Esophagus (tissue), 2 donors: Measurements from ENCODE around the gene TCF21. TPM values are rescaled to one million over a fixed set of nuclear protein-coding genes. Genes with fewer than 3 reads are reported as not detected.

Source experiments
- H3K27ac ChIP-seq, 2 donors: one replicate each; pipeline ENCODE4 v1.5.1; 2013; ENCODE audit warnings: low read depth in 2 of 2, mild to moderate bottlenecking in 2 of 2, inconsistent platforms in 1 of 2, low read length in 1 of 2, moderate library complexity in 1 of 2
- H3K27me3 ChIP-seq, 2 donors: one replicate each; pipeline ENCODE4 v1.6.1; 2013; ENCODE audit warnings: low read length in 2 of 2, control low read depth in 1 of 2, mild to moderate bottlenecking in 1 of 2; ENCODE audit not compliant: insufficient read depth in 2 of 2, control insufficient read depth in 1 of 2
- H3K36me3 ChIP-seq, 2 donors: one replicate each; pipeline ENCODE4 v1.6.1; 2013; ENCODE audit warnings: low read length in 1 of 2; ENCODE audit not compliant: control insufficient read depth in 2 of 2, insufficient read depth in 2 of 2
- H3K4me1 ChIP-seq, 2 donors: one replicate each; pipeline ENCODE4 v1.6.1; 2013; ENCODE audit warnings: low read length in 1 of 2; ENCODE audit not compliant: control insufficient read depth in 2 of 2, insufficient read depth in 2 of 2
- H3K4me3 ChIP-seq, 2 donors: one replicate each; pipeline ENCODE4 v1.5.1; 2013; ENCODE audit warnings: low read length in 2 of 2, mild to moderate bottlenecking in 2 of 2, low read depth in 1 of 2, moderate library complexity in 1 of 2
- H3K9me3 ChIP-seq, 2 donors: one replicate each; pipeline ENCODE4 v1.6.1; 2013; ENCODE audit warnings: mild to moderate bottlenecking in 2 of 2, low read depth in 1 of 2, low read length in 1 of 2, moderate library complexity in 1 of 2; ENCODE audit not compliant: control insufficient read depth in 2 of 2, insufficient read depth in 1 of 2
- WGBS, 2 donors: extraction: QIAGEN DNeasy Blood & Tissue Kit; methylation state at CpG; one replicate each; pipeline ENCODE4 v1.1.7; 2013; 5-methylcytosine and 5-hydroxymethylcytosine counted together
- polyA plus RNA-seq, 2 donors: library from polyadenylated mRNA; stranded (reverse); fragments of 200-250 nt; gene quantifications; one replicate each; pipeline ENCODE4 v1.2.3, GENCODE V29; 2013
- donor health status: healthy with polysubstance abuse.
- donor health status: Bipolar disorder and iron deficiency.

Gene TCF21
- polyA plus RNA-seq, 2 donors = 1.2 to 1.9 TPM

GRCh38 chr6:133887156-133887879, 1.6 kb upstream of the TCF21 start:
- Histone ChIP-seq H3K4me1 (peaks cover 0 to 4% of the 10 kb centered on the region in 2 donors), H3K4me3 (no peak overlapping the region), H3K27ac (peak overlapping the region in 1 of 2 donors; percentile 2), H3K27me3 (peaks cover 0 to 24% of the 10 kb centered on the region in 2 donors), H3K36me3 (no peaks in the 10 kb centered on the region), H3K9me3 (peaks cover 0 to 6% of the 10 kb centered on the region in 2 donors)
- WGBS, 2 donors = 37 to 44% methylated on average over 4 of the region's 4 CpGs

DNA sequence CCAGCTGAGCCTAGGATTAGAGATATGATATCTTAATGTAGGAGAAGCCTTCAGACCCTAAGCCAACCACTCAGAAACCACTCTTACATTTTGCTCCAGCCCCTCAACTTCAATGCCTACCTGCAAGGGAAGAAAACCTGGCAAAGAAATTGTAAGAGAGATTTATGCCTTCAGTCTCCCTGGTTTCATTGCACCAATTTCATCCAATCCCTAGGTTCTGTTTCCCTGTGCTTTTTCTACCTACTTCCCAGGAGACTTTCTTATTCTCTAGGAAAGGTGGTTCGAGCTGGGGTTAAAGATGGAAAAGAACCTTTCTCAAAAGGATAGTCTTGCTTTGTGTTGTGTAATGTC, 1.1 kb upstream of the TCF21 start:
- H3K4me3 ChIP-seq = no peak overlapping the region
- H3K27ac ChIP-seq = peak overlapping the region; percentile 2 to 49
- H3K4me1 ChIP-seq = peaks cover 0 to 4% of the 10 kb centered on the region in 2 donors
- peaks cover 0 to 24% of the 10 kb centered on the region in 2 donors for H3K27me3 ChIP-seq
- no peaks in the 10 kb centered on the region for H3K36me3 ChIP-seq
- H3K9me3 ChIP-seq = peaks cover 0 to 6% of the 10 kb centered on the region in 2 donors
- WGBS, 2 donors = 60 to 77% methylated on average over 1 of the region's 1 CpG

DNA sequence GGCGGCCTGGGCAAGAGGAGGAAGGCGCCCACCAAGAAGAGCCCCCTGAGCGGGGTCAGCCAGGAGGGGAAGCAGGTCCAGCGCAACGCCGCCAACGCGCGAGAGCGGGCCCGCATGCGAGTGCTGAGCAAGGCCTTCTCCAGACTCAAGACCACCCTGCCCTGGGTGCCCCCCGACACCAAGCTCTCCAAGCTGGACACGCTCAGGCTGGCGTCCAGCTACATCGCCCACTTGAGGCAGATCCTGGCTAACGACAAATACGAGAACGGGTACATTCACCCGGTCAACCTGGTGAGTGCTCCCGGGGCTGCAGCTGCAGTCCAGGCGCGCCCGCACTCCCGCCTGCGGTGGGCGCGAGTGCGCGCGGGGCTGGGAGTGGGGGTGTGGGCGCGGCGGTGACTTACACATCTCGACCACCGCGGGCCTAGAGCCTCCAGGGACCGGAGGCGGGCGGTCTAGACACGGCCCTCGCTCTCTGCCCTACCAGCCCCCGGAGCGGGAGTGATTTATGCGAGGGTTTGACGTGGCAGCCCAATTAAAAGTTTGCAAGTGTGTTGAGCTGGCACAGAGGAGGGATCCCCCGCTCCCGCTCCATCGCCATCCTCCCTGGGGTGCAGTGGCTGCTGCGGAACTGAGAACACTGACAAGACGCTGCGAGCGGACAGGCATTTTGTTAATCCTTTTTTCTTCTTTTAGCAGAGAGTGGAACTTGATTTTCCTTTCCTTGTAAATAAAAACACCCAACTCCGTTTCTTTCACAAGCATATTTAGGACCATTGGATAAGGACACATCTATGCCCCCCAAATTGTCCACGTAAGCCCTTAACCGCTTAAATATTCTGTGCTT, 867 bp downstream of the TCF21 start:
- 11 to 13% methylated on average over 56 of the region's 56 CpGs for WGBS, 2 donors
- Histone ChIP-seq H3K36me3 (no peaks in the 10 kb centered on the region), H3K4me3 (peak overlapping the region; percentile 43 to 56), H3K9me3 (peaks cover 0 to 8% of the 10 kb centered on the region in 2 donors), H3K4me1 (peaks cover 0 to 4% of the 10 kb centered on the region in 2 donors), H3K27me3 (peaks cover 0 to 24% of the 10 kb centered on the region in 2 donors), H3K27ac (peak overlapping the region; percentile 81 to 82)

- WGBS, 2 donors = 1 to 5% methylated on average over 4 of the region's 4 CpGs
- peak overlapping the region in 1 of 2 donors; percentile 76 for H3K27ac ChIP-seq
- H3K27me3 ChIP-seq = peaks cover 0 to 27% of the 10 kb centered on the region in 2 donors
- peak overlapping the region in 1 of 2 donors; percentile 40 for H3K4me3 ChIP-seq
- H3K9me3 ChIP-seq = peaks cover 0 to 8% of the 10 kb centered on the region in 2 donors
- H3K36me3 ChIP-seq = no peaks in the 10 kb centered on the region
- H3K4me1 ChIP-seq = peaks cover 0 to 4% of the 10 kb centered on the region in 2 donors
Observed at GRCh38 chr6:133890711-133891148, 1.8 kb downstream of the TCF21 start.

DNA sequence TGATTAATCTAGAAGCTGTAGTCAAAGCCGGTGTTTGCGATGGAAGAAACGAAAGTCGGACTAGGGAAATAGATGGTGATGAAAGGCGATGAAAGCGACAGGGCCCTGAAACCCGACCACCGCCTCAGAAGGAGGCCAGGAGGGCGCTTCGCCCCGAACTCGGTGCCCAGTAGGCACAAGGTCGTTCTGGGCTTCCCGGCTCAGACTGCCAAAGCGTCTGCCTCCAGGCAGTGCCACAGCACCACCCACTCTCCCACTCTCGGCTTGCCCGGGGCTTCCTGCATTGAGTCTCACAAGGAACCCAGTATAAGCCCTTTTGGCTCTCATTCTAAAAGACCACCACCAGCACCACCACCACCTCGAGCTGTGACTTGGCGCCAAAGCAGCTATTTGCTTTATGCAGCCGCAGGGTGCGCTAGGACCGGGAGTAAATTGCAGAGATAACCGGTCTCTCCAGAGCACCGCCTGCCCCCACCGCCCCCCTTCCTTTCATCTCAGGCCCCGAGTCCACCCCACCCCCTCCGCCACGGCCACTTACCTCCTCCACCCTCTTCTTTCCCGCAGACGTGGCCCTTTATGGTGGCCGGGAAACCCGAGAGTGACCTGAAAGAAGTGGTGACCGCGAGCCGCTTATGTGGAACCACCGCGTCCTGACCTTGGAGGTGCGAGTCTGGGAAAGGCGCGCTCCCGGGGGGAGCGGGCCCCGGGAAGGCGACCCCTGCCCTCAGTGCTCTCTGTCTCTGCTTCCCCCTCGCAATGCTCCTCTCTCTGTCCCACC, 2.4 kb downstream of the TCF21 start:
- Histone ChIP-seq H3K36me3 (no peaks in the 10 kb centered on the region), H3K4me3 (peak overlapping the region; percentile 40 to 50), H3K4me1 (peaks cover 0 to 4% of the 10 kb centered on the region in 2 donors), H3K27ac (peak overlapping the region; percentile 76 to 82), H3K27me3 (peaks cover 0 to 30% of the 10 kb centered on the region in 2 donors), H3K9me3 (peaks cover 0 to 8% of the 10 kb centered on the region in 2 donors)
- 2% methylated on average over 45 of the region's 45 CpGs for WGBS, 2 donors

GRCh38 chr6:133891927-133892812, 3.3 kb downstream of the TCF21 start:
- Histone ChIP-seq H3K9me3 (peaks cover 0 to 8% of the 10 kb centered on the region in 2 donors), H3K27me3 (peaks cover 0 to 30% of the 10 kb centered on the region in 2 donors)

GRCh38 chr6:133892813-133893691, 4.1 kb downstream of the TCF21 start:
- Histone ChIP-seq H3K27me3 (peaks cover 0 to 30% of the 10 kb centered on the region in 2 donors), H3K27ac (peak overlapping the region; percentile 15 to 50), H3K4me3 (peak overlapping the region in 1 of 2 donors; percentile 7), H3K9me3 (peaks cover 0 to 8% of the 10 kb centered on the region in 2 donors), H3K36me3 (no peaks in the 10 kb centered on the region), H3K4me1 (peaks cover 0 to 4% of the 10 kb centered on the region in 2 donors)
- 14 to 17% methylated on average over 41 of the region's 41 CpGs for WGBS, 2 donors

More at GRCh38 chr6:133891927-133892812, 3.3 kb downstream of the TCF21 start:
- H3K36me3 ChIP-seq = no peaks in the 10 kb centered on the region
- 14 to 16% methylated on average over 12 of the region's 12 CpGs for WGBS, 2 donors
- H3K4me3 ChIP-seq = peak overlapping the region; percentile 22 to 40
- H3K27ac ChIP-seq = peak overlapping the region; percentile 76 to 82
- peaks cover 0 to 4% of the 10 kb centered on the region in 2 donors for H3K4me1 ChIP-seq

DNA sequence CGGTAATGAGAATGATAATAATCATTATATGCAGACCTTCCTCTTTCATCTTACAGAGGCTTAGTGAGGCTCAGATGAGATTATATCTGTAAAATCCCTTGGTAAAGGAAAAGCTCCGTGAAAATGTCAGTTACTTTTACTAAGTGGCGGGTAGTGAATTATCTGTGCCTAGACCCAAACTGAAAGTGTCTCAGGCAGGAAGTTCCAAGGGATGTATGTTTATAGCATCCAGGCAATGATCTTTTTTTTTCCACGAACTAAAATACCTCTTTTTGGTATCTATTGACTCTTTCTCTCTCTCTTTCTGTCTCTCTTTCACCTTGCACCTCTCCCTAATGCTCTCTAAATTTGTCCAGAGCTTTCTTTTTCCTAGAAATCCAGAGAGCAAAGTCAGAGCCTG, 5.0 kb downstream of the TCF21 start:
- Histone ChIP-seq H3K4me3 (no peak overlapping the region), H3K36me3 (no peaks in the 10 kb centered on the region), H3K27me3 (peaks cover 0 to 28% of the 10 kb centered on the region in 2 donors), H3K27ac (peak overlapping the region; percentile 63 to 74), H3K9me3 (peaks cover 0 to 8% of the 10 kb centered on the region in 2 donors), H3K4me1 (peaks cover 0 to 4% of the 10 kb centered on the region in 2 donors)
- 24 to 25% methylated on average over 4 of the region's 4 CpGs for WGBS, 2 donors
